ENCODE results near the gene REN. TPM values are rescaled to one million over a fixed set of nuclear protein-coding genes. Genes with fewer than 3 reads are reported as not detected.

Gene REN
- total and polyA plus RNA-seq, 2 experiments from 2014 or later = not detected

DNA sequence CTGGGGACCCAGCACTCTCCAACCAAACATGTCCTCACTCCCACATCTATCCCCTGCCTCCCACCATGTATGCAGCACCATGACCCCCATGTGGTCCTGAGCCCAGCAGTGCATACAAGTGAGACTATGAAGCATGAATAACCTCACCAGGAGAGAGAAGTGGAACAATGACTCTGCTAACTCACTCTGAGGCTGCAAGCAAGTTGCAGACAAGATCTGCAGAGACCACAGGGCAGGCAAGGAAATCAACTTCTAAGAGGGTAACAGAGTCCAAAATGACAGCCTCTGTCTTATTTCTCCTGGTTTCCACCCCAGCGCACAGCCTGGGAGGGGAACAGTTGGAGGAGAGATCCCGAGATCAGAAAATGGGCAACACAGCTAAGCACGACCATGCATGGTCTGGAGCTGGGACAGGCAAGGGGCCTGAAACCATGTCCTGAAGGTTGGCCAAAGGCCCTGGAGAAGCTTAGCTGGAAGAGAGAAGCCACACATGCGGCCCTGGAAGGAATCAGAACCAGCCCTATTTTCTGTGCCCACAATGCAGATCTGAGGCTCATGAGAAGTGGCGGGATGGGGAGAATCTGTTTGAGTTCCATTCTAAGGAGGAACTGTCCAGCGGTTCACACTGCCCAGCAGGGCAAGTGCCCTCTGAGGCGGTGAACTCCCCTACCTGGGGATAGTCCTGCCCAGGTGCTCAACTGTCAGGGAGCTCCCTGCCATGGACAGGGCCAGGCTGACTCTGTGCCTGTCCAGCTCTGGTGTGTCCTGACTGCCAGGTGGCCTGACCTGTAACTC is 12.5 kb upstream of the REN start:
- TF ChIP-seq POLR2AphosphoS5 (IDR thresholded peaks at IDR 0.05; ENCODE audit: low read depth) (no peak), NANOG (IDR thresholded peaks at IDR 0.05; ENCODE audit: borderline replicate concordance) (no peak), STAT1 (IDR thresholded peaks at IDR 0.05; ENCODE audit: unreplicated experiment) (no peak), ZNF114 (CRISPR knock-in tag; IDR thresholded peaks at IDR 0.05) (no peak), CREB1 (CRISPR knock-in tag; IDR thresholded peaks at IDR 0.05; ENCODE audit: low read depth) (no peak)
- TF ChIP-seq, protein P1, sequence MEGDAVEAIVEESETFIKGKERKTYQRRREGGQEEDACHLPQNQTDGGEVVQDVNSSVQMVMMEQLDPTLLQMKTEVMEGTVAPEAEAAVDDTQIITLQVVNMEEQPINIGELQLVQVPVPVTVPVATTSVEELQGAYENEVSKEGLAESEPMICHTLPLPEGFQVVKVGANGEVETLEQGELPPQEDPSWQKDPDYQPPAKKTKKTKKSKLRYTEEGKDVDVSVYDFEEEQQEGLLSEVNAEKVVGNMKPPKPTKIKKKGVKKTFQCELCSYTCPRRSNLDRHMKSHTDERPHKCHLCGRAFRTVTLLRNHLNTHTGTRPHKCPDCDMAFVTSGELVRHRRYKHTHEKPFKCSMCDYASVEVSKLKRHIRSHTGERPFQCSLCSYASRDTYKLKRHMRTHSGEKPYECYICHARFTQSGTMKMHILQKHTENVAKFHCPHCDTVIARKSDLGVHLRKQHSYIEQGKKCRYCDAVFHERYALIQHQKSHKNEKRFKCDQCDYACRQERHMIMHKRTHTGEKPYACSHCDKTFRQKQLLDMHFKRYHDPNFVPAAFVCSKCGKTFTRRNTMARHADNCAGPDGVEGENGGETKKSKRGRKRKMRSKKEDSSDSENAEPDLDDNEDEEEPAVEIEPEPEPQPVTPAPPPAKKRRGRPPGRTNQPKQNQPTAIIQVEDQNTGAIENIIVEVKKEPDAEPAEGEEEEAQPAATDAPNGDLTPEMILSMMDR (conservative IDR thresholded peaks at IDR 0.05; ENCODE audit: low read depth in 2 of 2) = no peak
- Histone ChIP-seq H3K4me3 (no peak overlapping the region), H3K4me2 (no peak overlapping the region), H3K9me2 (ENCODE audit: insufficient read depth) (no peaks in the 10 kb centered on the region), H3K27me3 (ENCODE audit: insufficient read depth) (no peaks in the 10 kb centered on the region), H3K36me3 (ENCODE audit: insufficient read depth) (no peaks in the 10 kb centered on the region), H2AFZ (0 out of 2 replicates have a peak overlapping the region, but pooled peaks have one; percentile 14), H3K79me2 (replicated peaks; ENCODE audit: insufficient read depth) (no peaks in the 10 kb centered on the region), H4K20me1 (replicated peaks; ENCODE audit: insufficient read depth) (no peaks in the 10 kb centered on the region), H3K27ac (ENCODE audit: low read depth) (no peak overlapping the region), H3K4me1 (ENCODE audit: insufficient read depth) (no peaks in the 10 kb centered on the region), H3F3A (replicated peaks; ENCODE audit: low read depth) (no peaks in the 10 kb centered on the region)
- no peak overlapping the region for H3K4me3 Mint-ChIP-seq
- H3K4me1 Mint-ChIP-seq = no peaks in the 10 kb centered on the region
- H3K36me3 Mint-ChIP-seq (ENCODE audit: low read depth) = no peaks in the 10 kb centered on the region
- H3K27me3 Mint-ChIP-seq (ENCODE audit: insufficient read depth, low read depth, poor library complexity) = peaks cover 11% of the 10 kb centered on the region
- H3K27ac Mint-ChIP-seq = no peak overlapping the region
- ATAC-seq (no peak), DNase-seq (ENCODE audit: low spot score) (no peak)
- H3K9me3 Mint-ChIP-seq = peaks cover 15% of the 10 kb centered on the region

DNA sequence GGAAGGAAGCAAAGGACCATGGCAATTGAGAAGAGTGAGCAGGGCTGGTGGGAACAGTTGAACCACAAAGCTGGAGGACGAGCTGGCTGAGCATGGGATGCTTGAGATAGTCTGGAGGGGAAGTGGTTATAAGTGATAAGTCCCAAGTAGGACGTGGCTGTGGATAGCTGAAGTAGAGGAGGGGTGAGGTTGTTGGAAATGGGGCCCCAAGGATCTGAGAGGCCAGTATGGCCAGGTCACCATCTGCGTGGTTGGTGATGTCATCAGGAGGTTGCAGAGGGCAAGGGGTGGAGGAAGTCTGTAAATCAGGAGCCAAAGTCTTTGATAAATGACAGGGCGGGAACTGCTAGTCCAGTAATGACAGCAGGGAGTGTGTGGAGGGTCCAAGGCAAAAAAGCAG is 11.0 kb upstream of the REN start:
- Mint-ChIP-seq H3K9me3 (peaks cover 15% of the 10 kb centered on the region), H3K27ac (no peak overlapping the region), H3K36me3 (ENCODE audit: low read depth) (no peaks in the 10 kb centered on the region), H3K4me3 (no peak overlapping the region), H3K4me1 (no peaks in the 10 kb centered on the region), H3K27me3 (ENCODE audit: insufficient read depth, low read depth, poor library complexity) (peaks cover 6% of the 10 kb centered on the region)
- Histone ChIP-seq H3F3A (replicated peaks; ENCODE audit: low read depth) (no peaks in the 10 kb centered on the region), H3K4me3 (no peak overlapping the region), H3K4me1 (ENCODE audit: insufficient read depth) (no peaks in the 10 kb centered on the region), H4K20me1 (replicated peaks; ENCODE audit: insufficient read depth) (no peaks in the 10 kb centered on the region), H3K79me2 (replicated peaks; ENCODE audit: insufficient read depth) (no peaks in the 10 kb centered on the region), H3K36me3 (ENCODE audit: insufficient read depth) (no peaks in the 10 kb centered on the region), H3K27me3 (ENCODE audit: insufficient read depth) (no peaks in the 10 kb centered on the region), H3K9me2 (ENCODE audit: insufficient read depth) (no peaks in the 10 kb centered on the region), H2AFZ (no peak overlapping the region), H3K27ac (ENCODE audit: low read depth) (no peak overlapping the region), H3K4me2 (no peak overlapping the region)
- DNase-seq (ENCODE audit: low spot score) (no peak), ATAC-seq (no peak)
- TF ChIP-seq JUNB (IDR thresholded peaks at IDR 0.05; ENCODE audit: unreplicated experiment) (no peak), POLR2AphosphoS5 (IDR thresholded peaks at IDR 0.05; ENCODE audit: low read depth) (no peak), ZNF331 (CRISPR knock-in tag; IDR thresholded peaks at IDR 0.05; ENCODE audit: low read depth) (no peak), EZH2phosphoT487 (IDR thresholded peaks at IDR 0.05; ENCODE audit: unreplicated experiment) (no peak), CREB1 (CRISPR knock-in tag; IDR thresholded peaks at IDR 0.05; ENCODE audit: low read depth) (no peak), ZNF114 (CRISPR knock-in tag; IDR thresholded peaks at IDR 0.05) (no peak)
- TF ChIP-seq, protein P2, sequence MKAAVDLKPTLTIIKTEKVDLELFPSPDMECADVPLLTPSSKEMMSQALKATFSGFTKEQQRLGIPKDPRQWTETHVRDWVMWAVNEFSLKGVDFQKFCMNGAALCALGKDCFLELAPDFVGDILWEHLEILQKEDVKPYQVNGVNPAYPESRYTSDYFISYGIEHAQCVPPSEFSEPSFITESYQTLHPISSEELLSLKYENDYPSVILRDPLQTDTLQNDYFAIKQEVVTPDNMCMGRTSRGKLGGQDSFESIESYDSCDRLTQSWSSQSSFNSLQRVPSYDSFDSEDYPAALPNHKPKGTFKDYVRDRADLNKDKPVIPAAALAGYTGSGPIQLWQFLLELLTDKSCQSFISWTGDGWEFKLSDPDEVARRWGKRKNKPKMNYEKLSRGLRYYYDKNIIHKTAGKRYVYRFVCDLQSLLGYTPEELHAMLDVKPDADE (IDR thresholded peaks at IDR 0.05) = no peak
- TF ChIP-seq, protein P3, sequence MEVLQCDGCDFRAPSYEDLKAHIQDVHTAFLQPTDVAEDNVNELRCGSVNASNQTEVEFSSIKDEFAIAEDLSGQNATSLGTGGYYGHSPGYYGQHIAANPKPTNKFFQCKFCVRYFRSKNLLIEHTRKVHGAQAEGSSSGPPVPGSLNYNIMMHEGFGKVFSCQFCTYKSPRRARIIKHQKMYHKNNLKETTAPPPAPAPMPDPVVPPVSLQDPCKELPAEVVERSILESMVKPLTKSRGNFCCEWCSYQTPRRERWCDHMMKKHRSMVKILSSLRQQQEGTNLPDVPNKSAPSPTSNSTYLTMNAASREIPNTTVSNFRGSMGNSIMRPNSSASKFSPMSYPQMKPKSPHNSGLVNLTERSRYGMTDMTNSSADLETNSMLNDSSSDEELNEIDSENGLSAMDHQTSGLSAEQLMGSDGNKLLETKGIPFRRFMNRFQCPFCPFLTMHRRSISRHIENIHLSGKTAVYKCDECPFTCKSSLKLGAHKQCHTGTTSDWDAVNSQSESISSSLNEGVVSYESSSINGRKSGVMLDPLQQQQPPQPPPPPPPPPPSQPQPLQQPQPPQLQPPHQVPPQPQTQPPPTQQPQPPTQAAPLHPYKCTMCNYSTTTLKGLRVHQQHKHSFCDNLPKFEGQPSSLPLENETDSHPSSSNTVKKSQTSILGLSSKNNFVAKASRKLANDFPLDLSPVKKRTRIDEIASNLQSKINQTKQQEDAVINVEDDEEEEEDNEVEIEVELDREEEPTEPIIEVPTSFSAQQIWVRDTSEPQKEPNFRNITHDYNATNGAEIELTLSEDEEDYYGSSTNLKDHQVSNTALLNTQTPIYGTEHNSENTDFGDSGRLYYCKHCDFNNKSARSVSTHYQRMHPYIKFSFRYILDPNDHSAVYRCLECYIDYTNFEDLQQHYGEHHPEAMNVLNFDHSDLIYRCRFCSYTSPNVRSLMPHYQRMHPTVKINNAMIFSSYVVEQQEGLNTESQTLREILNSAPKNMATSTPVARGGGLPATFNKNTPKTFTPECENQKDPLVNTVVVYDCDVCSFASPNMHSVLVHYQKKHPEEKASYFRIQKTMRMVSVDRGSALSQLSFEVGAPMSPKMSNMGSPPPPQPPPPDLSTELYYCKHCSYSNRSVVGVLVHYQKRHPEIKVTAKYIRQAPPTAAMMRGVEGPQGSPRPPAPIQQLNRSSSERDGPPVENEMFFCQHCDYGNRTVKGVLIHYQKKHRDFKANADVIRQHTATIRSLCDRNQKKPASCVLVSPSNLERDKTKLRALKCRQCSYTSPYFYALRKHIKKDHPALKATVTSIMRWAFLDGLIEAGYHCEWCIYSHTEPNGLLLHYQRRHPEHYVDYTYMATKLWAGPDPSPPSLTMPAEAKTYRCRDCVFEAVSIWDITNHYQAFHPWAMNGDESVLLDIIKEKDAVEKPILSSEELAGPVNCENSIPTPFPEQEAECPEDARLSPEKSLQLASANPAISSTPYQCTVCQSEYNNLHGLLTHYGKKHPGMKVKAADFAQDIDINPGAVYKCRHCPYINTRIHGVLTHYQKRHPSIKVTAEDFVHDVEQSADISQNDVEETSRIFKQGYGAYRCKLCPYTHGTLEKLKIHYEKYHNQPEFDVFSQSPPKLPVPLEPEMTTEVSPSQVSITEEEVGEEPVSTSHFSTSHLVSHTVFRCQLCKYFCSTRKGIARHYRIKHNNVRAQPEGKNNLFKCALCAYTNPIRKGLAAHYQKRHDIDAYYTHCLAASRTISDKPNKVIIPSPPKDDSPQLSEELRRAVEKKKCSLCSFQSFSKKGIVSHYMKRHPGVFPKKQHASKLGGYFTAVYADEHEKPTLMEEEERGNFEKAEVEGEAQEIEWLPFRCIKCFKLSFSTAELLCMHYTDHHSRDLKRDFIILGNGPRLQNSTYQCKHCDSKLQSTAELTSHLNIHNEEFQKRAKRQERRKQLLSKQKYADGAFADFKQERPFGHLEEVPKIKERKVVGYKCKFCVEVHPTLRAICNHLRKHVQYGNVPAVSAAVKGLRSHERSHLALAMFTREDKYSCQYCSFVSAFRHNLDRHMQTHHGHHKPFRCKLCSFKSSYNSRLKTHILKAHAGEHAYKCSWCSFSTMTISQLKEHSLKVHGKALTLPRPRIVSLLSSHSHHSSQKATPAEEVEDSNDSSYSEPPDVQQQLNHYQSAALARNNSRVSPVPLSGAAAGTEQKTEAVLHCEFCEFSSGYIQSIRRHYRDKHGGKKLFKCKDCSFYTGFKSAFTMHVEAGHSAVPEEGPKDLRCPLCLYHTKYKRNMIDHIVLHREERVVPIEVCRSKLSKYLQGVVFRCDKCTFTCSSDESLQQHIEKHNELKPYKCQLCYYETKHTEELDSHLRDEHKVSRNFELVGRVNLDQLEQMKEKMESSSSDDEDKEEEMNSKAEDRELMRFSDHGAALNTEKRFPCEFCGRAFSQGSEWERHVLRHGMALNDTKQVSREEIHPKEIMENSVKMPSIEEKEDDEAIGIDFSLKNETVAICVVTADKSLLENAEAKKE (CRISPR knock-in tag; IDR thresholded peaks at IDR 0.05) = no peak

Measured in GM23338 (cell line).